CD4-positive, alpha-beta T cell treated with Interferon alpha-2 for 1 hour (primary cell): ENCODE data around the gene TBCD.
A peak's percentile ranks its signal among the peaks of the same experiment; 100 is the strongest.

ENCODE experiments used
- DNase-seq, 2 donors: peaks; one replicate each; pipeline ENCODE4 v3.0.0-alpha.2; 2020 to 2022

TBCD gene

DNA sequence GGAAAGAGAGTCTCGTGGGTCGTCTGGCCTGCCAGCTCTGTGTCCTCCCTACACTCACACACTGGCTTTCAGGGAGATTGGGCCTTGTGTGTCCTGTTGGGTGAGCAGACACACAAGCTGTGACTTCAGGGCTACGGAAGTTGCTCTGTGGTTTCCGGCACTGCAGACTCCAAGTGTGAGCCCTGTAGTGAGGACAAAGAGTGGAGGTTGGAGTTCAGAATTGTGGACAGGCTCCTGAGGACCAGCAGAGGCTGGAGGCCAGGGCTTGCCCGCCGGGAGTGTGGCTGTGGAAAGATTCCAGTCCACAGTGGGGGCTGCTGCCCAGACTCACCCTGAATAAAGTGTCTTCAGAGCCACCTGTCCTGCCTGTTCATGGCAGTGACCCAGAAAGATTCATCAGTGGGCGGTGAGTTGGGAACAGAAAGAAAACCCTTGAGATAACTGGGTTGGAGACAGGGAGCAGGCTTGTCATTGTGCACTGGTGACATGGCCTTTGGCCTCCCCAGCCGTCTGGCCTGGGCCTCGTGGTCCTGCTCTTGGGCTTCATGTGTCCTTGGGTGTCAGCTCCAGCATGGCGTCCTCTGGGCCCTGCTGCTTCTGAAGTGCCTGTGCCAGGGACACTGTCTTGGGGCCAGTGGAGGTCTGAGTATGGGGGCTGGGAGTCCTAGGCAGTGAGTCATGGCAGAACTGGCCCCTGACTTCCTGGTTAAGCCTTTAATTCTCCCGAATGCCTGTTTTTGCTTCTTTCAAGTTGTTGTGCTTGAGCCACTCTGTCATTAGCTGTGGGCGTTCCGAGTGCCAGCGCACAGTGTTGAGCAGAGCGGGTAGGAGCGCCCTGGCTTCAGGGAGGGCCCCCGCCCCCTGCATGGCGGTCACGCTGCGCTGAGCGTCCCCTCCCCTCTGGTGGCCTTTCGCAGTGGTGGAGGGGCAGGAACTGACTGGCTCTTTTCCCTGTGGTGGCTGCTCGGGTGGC, 107.9 kb downstream of the TBCD start:
- peak; percentile 53 to 61 for DNase-seq

DNA sequence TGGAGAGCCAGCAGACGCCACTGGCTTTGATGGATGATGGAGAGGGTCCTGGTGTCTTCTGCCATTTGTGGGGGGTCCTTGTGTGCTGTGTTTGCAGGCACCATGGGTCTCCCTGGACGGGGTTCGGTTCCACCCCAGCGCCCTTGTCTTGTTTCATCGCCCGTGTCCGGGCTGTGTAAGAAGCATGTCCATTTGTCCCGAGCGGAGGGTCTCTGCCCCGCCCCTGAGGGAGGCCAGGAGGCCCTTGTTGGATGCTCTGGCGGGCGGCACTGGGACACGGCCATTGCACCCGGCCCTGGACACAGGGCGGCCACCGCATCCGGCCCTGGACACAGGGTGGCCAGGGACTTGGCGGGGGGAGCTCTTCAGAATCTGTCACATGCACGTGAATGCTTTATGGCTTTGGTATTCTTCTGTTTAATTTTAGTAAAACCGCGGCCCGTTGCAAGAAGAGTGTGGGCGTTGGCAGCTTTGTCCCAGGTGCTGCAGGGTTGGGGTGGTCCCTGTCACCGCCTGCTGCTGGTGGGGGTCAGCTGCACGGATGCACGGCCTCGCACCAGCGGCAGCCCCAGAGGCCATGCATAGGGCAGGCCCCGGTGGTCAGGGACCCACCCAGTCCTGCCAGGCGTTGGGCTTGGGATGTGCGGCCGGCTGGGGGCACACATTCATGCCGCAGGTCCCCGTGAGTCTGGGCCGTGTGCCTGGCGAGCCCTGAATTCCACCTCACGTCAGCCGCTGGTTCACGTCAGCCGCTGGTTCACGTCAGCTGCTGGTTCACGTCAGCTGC, 108.9 kb downstream of the TBCD start:
- DNase-seq: no peak

DNA sequence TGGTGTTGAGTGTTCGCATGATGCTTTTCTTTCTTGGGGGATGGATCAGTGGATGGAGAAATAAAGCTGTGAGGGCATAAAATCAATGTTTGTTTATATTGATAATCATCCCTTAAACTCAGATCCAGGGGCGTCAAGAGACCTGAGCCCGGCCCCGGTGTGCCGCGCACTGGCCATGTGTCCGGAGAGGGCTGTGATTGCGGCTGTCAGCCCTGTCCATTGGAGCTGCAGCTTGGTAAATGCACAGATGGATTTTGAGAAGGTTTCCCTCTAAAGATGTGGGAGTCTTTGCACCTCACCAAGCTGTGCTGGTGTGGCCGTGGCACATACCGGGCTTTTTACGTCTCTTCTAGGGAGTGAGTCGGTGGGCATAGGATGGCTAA, 109.5 kb downstream of the TBCD start:
- DNase-seq: no peak

DNA sequence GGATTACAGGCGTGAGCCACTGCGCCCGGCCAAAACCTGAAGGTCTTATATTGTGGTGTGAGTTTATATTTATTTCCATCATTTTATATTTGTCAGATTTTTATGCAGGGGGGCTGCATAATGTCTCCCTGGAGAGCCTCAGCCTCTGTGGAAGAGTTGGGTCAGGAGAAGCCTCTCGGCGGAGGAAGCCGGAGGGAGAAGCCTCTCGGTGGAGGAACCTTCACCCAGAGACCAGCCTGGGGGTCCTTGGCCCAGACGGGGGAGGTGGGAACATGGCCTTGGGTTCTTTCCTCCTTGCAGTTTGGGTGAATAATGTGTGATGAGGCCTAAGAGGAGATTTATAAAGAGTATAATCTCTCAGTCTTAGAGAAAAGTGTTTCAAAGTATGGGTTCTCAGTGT, 110.3 kb downstream of the TBCD start:
- DNase-seq: no peak

DNA sequence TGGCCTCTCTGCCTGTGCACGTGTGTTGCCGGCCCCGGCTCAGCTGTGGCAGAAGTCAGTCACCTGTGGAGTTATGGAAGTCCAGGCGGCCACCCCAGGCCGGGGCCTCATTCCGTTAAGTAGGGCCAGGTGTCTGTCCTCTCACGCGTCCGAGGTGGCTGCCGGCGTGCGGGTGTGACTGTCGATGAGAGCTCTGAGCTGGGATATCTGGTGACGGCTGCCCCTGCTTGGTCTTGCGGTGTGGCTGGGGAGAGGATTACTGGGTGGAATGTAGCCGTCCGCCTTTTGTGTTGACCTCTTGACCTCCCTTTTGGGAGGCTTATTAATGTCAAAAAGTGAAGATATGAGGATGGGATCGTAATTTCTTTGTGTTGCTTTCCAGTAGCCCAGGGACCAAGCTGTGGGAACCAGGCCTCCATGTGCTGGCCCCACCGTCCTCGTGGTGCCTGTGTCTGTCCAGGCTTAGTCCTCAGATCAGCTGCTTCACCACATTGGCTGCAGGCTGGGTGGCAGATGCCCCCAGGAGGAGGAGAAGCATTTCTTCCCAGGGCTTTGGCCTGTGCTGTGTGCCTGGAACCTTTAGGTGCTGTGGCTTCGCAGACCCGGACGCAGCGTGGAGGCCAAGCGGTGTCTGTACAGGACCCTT, 111.0 kb downstream of the TBCD start:
- DNase-seq: no peak

DNA sequence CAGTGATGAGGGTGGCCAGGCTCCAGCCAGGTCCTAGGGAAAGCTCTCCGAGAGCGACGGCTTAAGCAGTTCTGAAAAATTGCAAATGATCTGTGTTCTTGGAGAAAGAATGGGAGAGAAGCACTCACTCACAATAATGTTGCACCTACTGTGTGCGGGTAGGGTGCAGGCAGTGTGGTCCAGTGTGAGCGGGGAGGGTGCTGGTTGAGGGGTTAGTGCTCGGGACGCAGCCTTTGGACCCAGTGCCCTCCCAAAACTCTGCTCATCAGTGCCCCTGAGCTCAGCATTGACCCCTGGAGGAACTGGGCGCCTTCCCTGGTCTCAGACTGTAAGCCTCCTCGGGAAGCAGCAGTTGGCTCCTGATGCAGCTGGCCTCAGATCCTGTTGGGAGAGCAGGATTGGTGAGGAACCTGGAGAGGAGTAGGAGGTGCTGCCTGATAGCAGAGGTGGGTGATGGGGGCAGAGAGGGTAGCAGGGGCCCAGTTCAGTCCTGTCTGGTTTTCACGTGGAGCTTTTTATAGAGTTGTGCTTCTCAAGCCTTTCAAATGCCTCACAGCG, 111.6 kb downstream of the TBCD start:
- DNase-seq: no peak

DNA sequence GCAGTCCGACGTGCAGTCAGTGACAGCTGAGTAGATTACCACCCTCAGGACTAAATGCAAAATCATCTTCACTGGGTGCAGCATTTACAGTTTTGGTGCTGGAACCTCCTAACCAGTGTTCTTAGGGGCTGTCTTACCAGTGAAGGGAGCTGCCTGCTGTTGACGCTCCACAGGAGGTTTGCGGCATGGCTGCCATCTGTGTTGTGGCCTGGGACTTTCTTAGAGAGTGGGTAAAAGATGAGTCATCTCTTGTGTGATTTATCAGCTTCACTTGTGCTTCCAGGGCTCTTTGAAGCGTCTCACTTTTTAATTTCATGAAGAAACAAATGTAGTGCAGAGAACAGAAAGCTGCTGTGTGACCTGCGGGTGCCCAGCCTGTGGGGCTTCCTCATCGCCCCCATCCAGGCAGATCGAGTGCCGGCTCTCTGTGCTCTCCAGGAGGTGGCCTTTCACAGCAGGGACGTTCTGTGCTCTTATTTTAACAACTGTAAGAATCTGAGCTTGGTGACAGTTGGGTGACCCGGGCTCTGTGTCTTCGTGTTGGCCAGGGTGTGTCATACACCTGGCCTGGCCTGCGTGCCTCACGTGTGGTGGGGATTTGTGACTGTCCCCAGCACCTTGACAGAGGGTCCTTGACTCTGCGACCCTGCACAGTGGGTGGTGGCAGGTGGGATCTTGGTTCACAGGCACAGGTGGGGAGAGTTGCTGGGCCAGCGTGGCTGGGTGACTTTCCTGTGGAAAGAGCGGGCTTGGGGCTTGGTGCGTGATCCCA, 112.3 kb downstream of the TBCD start:
- peak; percentile 84 to 88 for DNase-seq

DNA sequence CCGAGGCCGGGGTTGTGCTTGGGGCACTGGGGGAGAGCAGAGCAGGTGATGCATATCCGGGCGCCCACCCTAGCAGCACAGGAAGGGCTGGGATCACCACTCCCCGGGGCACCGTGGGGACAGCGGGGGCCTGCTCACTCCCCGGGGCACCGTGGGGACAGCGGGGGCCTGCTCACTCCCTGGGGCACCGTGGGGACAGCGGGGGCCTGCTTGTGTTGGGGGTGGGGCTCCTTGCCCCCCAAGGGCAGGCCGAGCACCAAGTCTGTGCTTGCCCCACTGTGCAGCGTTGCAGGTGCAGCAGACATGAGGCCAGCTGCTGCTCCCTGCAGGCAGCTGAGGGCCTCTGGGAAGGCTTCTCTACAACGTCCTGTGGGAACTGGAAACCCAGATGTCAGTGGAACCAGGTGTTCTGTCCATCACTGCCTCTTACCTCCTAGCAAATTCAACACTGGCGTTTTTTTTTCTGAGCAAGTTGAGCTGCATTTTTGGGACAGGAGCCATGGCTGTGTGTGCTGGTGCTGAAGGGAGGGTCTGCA, 112.9 kb downstream of the TBCD start:
- no peak for DNase-seq

DNA sequence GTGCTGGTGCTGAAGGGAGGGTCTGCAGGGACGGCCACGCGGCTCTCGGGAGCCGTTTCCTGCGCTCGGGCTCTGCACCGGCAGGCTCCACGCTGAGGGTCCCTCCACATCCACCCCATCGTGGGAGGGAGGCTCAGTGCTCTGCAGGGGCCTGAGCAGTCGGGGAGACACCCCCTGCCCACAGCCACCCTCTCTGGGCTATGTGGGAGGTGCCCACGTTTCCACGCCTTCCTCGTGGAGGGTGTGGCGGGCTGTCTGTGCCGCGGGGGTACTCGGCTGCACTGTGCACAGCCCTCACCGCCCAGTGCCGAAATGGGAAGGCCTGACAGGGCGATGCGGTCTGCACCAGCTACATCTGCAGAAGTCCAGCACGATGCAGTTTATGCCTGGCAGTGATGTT, 113.4 kb downstream of the TBCD start:
- DNase-seq: no peak

DNA sequence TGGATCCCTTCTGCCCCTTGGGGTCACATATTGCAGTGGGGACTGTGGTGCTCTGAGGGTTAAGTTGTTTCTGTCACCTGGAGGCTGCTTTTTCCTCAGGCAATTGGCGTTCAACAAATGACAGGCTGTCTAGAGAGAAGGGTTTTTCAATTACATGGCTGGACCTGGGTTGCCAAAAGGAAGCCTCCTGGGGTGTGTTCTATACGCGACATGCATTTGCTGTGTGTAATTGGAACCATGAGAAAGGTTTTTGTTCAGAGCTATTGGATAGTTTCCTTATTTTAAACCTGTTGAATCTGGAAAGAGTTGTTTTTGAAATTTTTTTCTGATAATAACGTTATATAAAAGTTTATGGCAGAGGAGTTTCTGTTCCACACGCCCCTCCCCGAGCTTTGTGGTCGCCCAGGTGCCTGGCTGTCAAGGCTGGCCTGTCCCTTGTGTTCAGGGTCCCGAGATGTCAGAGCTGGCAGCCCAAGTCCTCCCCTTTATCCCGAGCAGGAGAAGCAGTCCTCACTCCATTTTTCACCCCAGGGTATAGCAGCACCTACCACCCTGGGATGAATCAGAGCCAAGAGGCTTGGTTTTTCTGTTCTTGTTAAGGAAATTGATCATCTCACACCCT, 114.0 kb downstream of the TBCD start:
- DNase-seq: no peak

DNA sequence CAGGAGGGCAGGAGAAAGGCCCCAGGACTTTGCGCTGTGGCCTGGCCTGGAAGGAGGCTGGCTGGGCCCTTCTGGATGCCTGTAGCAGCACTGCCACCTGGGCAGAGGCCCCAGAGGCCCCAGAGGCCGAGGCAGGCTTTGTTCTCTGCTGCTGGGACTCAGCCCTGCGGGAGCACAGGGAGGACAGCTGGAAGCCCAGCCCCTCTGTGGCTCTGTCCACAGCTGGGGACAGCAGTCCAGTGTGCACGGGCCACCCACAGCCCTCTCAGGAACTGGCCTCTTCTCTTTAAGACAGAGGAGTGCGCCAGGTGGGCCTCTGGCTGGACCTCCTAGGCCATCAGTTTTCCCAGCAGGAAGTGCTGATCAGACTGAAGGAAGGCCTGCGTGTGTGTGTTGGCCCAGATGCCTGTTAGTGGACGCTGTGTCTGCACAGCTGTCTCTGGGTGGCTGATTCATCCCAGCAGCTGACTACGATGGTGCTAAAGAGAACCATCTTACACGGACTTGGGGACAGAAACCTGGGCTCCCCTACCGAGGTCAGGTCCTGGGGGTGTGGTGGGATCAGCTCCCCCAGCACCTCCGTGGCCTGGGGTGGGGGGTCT, 114.8 kb downstream of the TBCD start:
- DNase-seq: no peak

DNA sequence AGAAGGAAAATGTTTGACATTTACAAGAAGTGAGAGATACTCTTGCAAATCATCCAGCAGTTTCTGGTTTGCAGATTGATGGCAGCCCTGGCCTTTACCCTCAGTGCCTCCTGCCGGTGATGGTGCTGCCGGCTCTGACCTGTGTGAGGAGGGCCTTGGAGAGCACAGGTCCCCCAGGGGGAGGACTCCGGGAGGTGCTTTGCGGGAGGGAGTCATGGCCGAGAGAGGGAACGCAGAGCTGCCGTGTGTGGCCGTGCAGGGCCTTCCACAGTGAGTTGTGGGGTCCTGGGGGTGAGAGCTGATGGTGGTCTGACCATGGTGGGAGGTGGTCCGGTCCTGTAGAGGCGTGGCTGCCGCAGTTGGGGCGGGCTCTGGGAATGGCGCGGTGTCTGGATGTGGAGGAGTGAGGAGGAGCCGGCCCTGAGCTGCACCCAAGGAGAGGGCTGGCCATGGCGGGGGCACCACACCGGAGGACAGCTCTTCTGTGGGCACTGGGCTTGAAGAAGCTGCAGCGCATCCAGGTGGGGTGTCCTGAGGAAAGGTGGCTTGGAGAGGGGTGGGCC, 116.0 kb downstream of the TBCD start:
- no peak for DNase-seq

DNA sequence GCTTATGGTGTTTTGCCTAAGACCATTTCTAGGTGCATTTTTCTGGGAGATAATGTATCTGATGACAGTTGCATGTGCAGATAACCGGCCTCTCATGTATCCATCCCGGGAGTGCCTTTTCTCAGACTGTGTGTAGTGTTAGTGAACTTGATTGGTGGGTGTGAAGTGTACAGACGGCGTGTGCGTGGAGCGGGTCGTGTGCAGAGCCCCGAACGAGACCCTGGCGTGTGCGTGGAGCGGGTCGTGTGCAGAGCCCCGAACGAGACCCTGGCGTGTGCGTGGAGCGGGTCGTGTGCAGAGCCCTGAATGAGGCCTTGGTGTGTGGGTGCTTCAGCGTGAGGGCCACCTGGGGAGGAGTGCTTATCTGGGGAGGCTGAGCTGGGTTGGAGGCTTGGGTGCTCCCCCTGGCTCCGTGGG, 116.9 kb downstream of the TBCD start:
- DNase-seq: no peak

DNA sequence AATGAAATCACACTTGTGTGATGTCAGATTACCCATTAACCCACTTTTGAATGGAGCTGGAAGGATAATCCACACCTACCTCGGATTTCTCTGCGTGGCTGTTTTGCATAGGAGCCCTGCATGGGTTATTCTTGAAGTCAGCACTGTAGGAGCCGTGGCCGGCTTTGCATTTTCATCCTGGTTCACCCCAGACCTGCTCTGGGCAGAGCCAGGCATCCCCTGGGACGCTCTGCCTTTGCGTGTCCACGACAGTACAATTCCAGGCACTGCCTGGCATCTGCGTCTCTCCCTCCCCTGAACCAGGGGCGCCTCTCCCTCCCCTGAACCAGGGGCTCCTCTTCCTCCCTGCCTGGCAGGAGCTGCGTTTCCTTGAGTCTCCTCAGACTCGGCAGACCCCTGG, 117.7 kb downstream of the TBCD start:
- DNase-seq: no peak

DNA sequence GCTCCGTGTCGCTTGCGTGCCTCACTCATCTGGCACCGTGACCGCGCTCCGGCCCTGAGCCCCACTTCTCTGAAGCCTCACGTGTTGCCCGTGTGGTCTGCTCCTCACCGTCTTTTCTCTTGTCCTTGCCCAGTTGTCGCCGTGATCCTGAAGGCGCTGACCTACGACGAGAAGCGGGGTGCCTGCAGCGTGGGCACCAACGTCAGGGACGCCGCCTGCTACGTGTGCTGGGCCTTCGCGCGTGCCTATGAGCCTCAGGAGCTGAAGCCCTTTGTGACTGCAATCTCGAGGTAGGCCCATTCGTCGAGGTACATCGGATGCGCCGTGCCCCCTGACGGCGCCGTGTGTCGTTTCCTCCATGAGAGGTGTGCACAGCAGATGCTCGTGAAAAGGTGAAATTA, 118.2 kb downstream of the TBCD start:
- DNase-seq: no peak

DNA sequence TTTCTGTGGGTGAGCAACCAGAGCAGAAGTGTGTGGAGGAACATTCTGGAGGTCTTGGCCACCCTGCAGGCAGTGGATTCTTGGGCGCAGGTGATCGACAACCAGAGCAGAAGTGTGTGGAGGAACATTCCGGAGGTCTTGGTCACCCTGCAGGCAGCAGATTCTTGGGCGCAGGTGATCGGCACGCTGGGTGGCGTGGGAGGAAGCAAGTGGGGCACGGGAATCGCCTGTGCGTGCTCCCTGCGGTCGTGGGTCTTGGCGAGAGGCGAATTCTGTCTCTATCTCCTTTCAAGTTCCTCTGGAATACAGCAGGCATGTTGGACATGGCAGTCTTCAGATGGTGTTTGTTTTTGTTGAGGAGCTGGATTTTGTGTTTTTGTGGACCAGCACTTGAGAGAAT, 118.7 kb downstream of the TBCD start:
- no peak for DNase-seq

DNA sequence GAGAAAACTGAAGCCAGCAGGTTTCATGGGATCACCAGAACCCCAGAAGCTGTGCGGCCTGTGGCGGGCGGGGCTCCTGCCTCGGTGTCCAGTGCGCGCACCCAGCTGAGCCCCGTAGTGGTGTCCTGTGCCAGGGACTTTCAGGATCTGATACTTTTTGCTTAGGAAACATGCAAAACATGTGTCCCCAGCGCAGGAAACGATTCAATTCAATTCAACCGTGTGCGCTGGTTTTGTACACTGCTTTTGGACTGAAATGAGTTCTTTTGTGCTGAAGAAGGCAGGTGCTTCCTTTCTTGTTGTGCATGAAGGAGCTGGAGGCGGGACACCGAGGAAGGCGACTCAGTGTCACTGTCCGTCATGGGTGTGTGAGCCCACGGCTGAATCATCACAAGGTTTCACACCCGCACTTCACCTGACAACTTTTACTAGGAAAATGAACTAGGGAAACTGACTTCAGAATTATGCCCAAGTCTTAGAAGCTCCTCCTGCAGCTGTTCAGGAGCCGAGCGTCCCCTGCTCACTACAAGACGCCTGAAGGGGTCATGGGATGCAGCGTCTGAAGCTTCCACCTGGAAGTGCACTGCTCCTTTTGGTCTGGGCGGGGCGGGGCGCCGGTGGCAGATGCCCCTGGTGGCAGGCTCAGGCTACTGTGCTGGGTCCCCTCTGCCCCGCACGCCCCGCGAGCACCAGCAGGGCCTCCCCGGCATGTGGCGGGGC, 119.4 kb downstream of the TBCD start:
- DNase-seq: peak in 1 of 2 donors; percentile 72

DNA sequence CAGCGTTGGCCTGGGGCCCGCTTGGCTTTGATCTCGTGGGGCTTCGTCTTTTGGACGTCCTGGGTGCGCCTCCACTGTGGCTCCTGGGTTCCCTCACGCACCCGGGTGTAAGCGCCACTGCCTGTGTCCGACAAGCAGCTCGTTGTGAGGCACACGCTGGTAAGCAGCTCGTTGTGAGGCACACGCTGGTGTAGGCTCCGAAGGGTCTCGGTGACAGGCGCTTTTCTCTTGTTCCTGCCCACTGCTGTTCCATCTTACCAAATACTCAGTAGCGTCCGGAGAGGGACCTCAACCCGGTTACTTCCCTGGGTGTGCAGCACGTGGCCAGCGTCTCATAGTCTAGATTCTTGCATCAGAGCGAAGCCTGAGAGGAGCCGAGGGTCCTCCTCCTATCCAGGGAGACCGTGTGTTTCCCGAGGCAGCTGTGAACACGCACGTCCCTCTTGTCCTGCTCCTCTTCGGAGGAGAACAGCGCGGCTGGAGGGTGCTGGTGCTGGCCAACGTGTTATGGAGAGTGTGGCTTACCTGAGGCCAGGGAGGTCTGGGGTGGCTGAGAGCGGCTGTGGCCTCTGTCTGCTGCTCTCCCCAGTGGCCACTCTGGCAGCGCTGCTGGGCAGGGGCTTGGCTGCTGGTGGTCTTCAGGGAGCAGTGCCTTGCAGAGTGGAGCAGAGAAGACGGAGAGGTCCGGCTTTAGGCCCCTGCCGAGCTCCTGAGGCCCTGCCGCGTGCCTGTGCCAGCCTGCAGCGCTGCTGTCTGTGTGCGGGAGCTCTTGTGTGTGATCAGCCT, 120.1 kb downstream of the TBCD start:
- no peak for DNase-seq
